A549 (cell line): ENCODE data around the gene UNC5C. TPM values are rescaled to one million over a fixed set of nuclear protein-coding genes. Genes with fewer than 3 reads are reported as not detected.

Source experiments
- ATAC-seq, 2 experiments: fragments of 200-7000 bp in 1 of 2; fragments of >200 bp in 1 of 2; cut with Nextera tagmentation in 1 of 2; cut with Tn5 transposase in 1 of 2; 3 replicates each; pipeline versions ENCODE4 v1.8.0 to v1.9.1; 2018 to 2020; ENCODE audit warnings: mild to moderate bottlenecking in 1 of 2, moderate library complexity in 1 of 2
- CTCF ChIA-PET: fragments of 300-600 bp; sonication (Branson Sonifier 250); formaldehyde crosslinking; extraction: SDS; loops from one replicate; lab custom pipeline; 2021; ENCODE audit warnings: antibody characterized with exemption, inconsistent platforms; lab: Yijun Ruan, JAX
- POLR2A ChIA-PET: fragments of 350-600 bp; formaldehyde crosslinking; extraction: SDS; loops from one replicate; lab custom pipeline; 2021; ENCODE audit warnings: antibody characterized with exemption, inconsistent platforms; lab: Yijun Ruan, JAX
- DNase-seq, 2 experiments: peaks; one replicate each; pipeline versions ENCODE4 v3.0.0 to v3.0.0-alpha.2; 2011 to 2016; ENCODE audit warnings: low read depth in 1 of 2, low spot score in 1 of 2
- FAIRE-seq: peaks from 2 replicates; lab custom pipeline; 2011; peaks lifted over from hg19 to GRCh38; lab: Jason Lieb, UNC
- H3K27ac ChIP-seq, 2 experiments: fragments of >200 bp; sonication (Bioruptor Twin); formaldehyde crosslinking; 3 replicates each; pipeline ENCODE4 v1.5.1; 2016 to 2017
- H3K4me1 ChIP-seq: fragments of >200 bp; sonication (Bioruptor Twin); formaldehyde crosslinking; 3 replicates; pipeline ENCODE4 v1.6.1; 2016
- H3K4me2 ChIP-seq: fragments of >200 bp; sonication (Bioruptor Twin); formaldehyde crosslinking; 3 replicates; pipeline ENCODE4 v1.6.1; 2016
- H3K4me3 ChIP-seq: fragments of >200 bp; sonication (Bioruptor Twin); formaldehyde crosslinking; 3 replicates; pipeline ENCODE4 v1.5.1; 2016
- H3K9me3 ChIP-seq: fragments of >200 bp; sonication (Bioruptor Twin); formaldehyde crosslinking; 3 replicates; pipeline ENCODE4 v1.6.1; 2016
- ATOH8 ChIP-seq: fragments of 250-450 bp; sonication (Bioruptor Pico); IDR thresholded peaks from 2 replicates; pipeline ENCODE4 v1.5.0; 2020; ENCODE audit warnings: low read depth, mild to moderate bottlenecking, moderate library complexity
- BHLHE40 ChIP-seq: IDR thresholded peaks from 2 replicates; pipeline ENCODE4 v1.6.1; 2012; ENCODE audit warnings: low read depth, low read length, inconsistent platforms
- CBX2 ChIP-seq: fragments of 200-600 bp; sonication (generic); IDR thresholded peaks from 2 replicates; pipeline ENCODE4 v1.6.1; 2016; ENCODE audit warnings: low read depth, mild to moderate bottlenecking, borderline replicate concordance
- CBX8 ChIP-seq: fragments of 200-600 bp; sonication (generic); IDR thresholded peaks from 2 replicates; pipeline ENCODE4 v1.6.1; 2016
- CHD4 ChIP-seq: fragments of 200-600 bp; sonication (generic); IDR thresholded peaks from 2 replicates; pipeline ENCODE4 v1.6.1; 2016; ENCODE audit warnings: antibody characterized with exemption, mild to moderate bottlenecking, borderline replicate concordance
- CTCF ChIP-seq: fragments of >200 bp; sonication (Bioruptor Twin); formaldehyde crosslinking; IDR thresholded peaks from 3 replicates; pipeline ENCODE4 v1.5.1; 2016
- EHF ChIP-seq: fragments of 250-450 bp; sonication (Bioruptor Pico); IDR thresholded peaks from 2 replicates; pipeline ENCODE4 v1.5.0; 2020; ENCODE audit warnings: mild to moderate bottlenecking
- ELK1 ChIP-seq: fragments of 150-350 bp; IDR thresholded peaks from 2 replicates; pipeline ENCODE4 v1.6.1; 2014; ENCODE audit warnings: low read depth, mild to moderate bottlenecking, low read length
- ESRRA ChIP-seq: fragments of 150-350 bp; IDR thresholded peaks from 2 replicates; pipeline ENCODE4 v1.6.1; 2014; ENCODE audit warnings: mild to moderate bottlenecking, low read length, borderline replicate concordance
- FOXS1 ChIP-seq: fragments of 250-450 bp; sonication (Bioruptor Pico); IDR thresholded peaks from 2 replicates; pipeline ENCODE4 v1.5.0; 2020; ENCODE audit warnings: mild to moderate bottlenecking, moderate library complexity
- HMGXB4 ChIP-seq: fragments of 250-450 bp; sonication (Bioruptor Pico); IDR thresholded peaks from 2 replicates; pipeline ENCODE4 v1.5.0; 2021; ENCODE audit warnings: mild to moderate bottlenecking, moderate library complexity, borderline replicate concordance
- HOXB5 ChIP-seq: fragments of 250-450 bp; sonication (Bioruptor Pico); IDR thresholded peaks from 2 replicates; pipeline ENCODE4 v1.5.0; 2020; ENCODE audit warnings: mild to moderate bottlenecking, moderate library complexity
- KDM1A ChIP-seq: fragments of 200-600 bp; sonication (generic); IDR thresholded peaks from 2 replicates; pipeline ENCODE4 v1.6.1; 2016; ENCODE audit warnings: low read depth, mild to moderate bottlenecking
- MAX ChIP-seq: IDR thresholded peaks from 2 replicates; pipeline ENCODE4 v1.6.1; 2012
- MAZ ChIP-seq: fragments of 150-350 bp; IDR thresholded peaks from 2 replicates; pipeline ENCODE4 v1.6.1; 2014; ENCODE audit warnings: antibody characterized with exemption, low read depth, low read length, borderline replicate concordance
- NR3C1 ChIP-seq: fragments of >200 bp; sonication (Bioruptor Twin); formaldehyde crosslinking; IDR thresholded peaks from 3 replicates; pipeline ENCODE4 v1.6.1; 2017
- PHF8 ChIP-seq: fragments of 200-600 bp; sonication (generic); IDR thresholded peaks from 2 replicates; pipeline ENCODE4 v1.6.1; 2016; ENCODE audit warnings: low read depth, mild to moderate bottlenecking, antibody characterized with exemption, moderate library complexity, borderline replicate concordance
- POLR2A ChIP-seq: IDR thresholded peaks from 2 replicates; pipeline ENCODE4 v1.6.1; 2012; ENCODE audit warnings: mild to moderate bottlenecking, low read length
- RAD21 ChIP-seq, 2 experiments: fragments of >200 bp in 1 of 2; sonication (Bioruptor Twin) in 1 of 2; formaldehyde crosslinking in 1 of 2; IDR thresholded peaks in 1 of 2; conservative IDR thresholded peaks in 1 of 2; 2 replicates in 1 of 2; 3 replicates in 1 of 2; pipeline ENCODE4 v1.6.1; 2012 to 2018; ENCODE audit warnings: inconsistent platforms in 1 of 2
- TP53 ChIP-seq: fragments of 250-450 bp; sonication (Bioruptor Pico); IDR thresholded peaks from 2 replicates; pipeline ENCODE4 v1.5.0; 2021; ENCODE audit warnings: mild to moderate bottlenecking, moderate library complexity
- ZNF302 ChIP-seq: fragments of 250-450 bp; sonication (Bioruptor Pico); IDR thresholded peaks from 2 replicates; pipeline ENCODE4 v1.9.0; 2021; ENCODE audit warnings: inconsistent platforms, mild to moderate bottlenecking, moderate library complexity
- ZSCAN20 ChIP-seq: fragments of 250-450 bp; sonication (Bioruptor Pico); IDR thresholded peaks from 2 replicates; pipeline ENCODE4 v1.8.0; 2022; ENCODE audit warnings: mild to moderate bottlenecking, moderate library complexity
- WGBS: methylation state at CpG from one replicate; pipeline ENCODE4 v1.1.6; 2017; ENCODE audit errors: missing lambda C conversion rate; 5-methylcytosine and 5-hydroxymethylcytosine counted together
- polyA plus RNA-seq, 4 experiments: library from polyadenylated mRNA; depleted of rRNA in 3 of 4; stranded (reverse); fragments of >200 nt; fragmentation: RNase III in 1 of 4; extraction: RNeasy Plus Mini Kit Qiagen cat#74134 plus additional on column Dnase treatment in 1 of 4; gene quantifications; 2 replicates in 3 of 4; 3 replicates in 1 of 4; pipeline ENCODE4 v1.2.3, GENCODE V29; 2011 to 2017

Gene UNC5C
- polyA plus RNA-seq, 2 of the 4 experiments (the other 2 are of a cell fraction), result 0.13 TPM; not detected in 1

GRCh38 chr4:95213366-95213765 lies 335.4 kb downstream of the UNC5C start:
- 90% methylated on average over 8 of the region's 8 CpGs for WGBS
- DNase-seq (no peak), ATAC-seq (no peak), FAIRE-seq (no peak)
- no peak overlapping the region for H3K27ac ChIP-seq
- no peak overlapping the region for H3K4me3 ChIP-seq
- ChIA-PET POLR2A (no interaction called here), CTCF (interaction anchor here (1.3 kb wide), 1 partner anchor 8 kb away, joined by 3 read pairs; no protein-coding TSS in a partner anchor)
- TF ChIP-seq ZNF302 (no peak), CTCF (no peak), ATOH8 (CRISPR knock-in tag) (no peak), EHF (CRISPR knock-in tag) (no peak), CHD4 (no peak)
- no peak overlapping the region for H3K4me2 ChIP-seq
- no peaks in the 10 kb centered on the region for H3K9me3 ChIP-seq
- no peaks in the 10 kb centered on the region for H3K4me1 ChIP-seq

GRCh38 chr4:95212692-95213091 lies 336.1 kb downstream of the UNC5C start:
- WGBS, result 89% methylated on average over 8 of the region's 8 CpGs
- ChIA-PET CTCF (no interaction called here), POLR2A (no interaction called here)
- no peak for DNase-seq
- no peak overlapping the region for H3K4me3 ChIP-seq
- H3K27ac ChIP-seq, result no peak overlapping the region
- H3K4me1 ChIP-seq, result no peaks in the 10 kb centered on the region
- TF ChIP-seq BHLHE40 (no peak), CBX8 (no peak), MAZ (no peak), CBX2 (no peak), POLR2A (no peak), ELK1 (no peak), ZNF302 (no peak), KDM1A (no peak)
- H3K9me3 ChIP-seq, result no peaks in the 10 kb centered on the region
- ATAC-seq, result no peak
- no peak overlapping the region for H3K4me2 ChIP-seq
- FAIRE-seq, result no peak

- no peak overlapping the region for H3K4me3 ChIP-seq
- H3K27ac ChIP-seq, result no peak overlapping the region
- ATAC-seq, result no peak
- no peak overlapping the region for H3K4me2 ChIP-seq
- 89% methylated on average over 1 of the region's 1 CpG for WGBS
- H3K4me1 ChIP-seq, result no peaks in the 10 kb centered on the region
- TF ChIP-seq PHF8 (no peak), ZSCAN20 (CRISPR knock-in tag) (no peak), RAD21 (conservative IDR thresholded peaks at IDR 0.05 in 1 of 2, IDR thresholded peaks at IDR 0.05 in 1 of 2) (no peak), TP53 (no peak), MAX (no peak), NR3C1 (no peak), FOXS1 (no peak), HMGXB4 (CRISPR knock-in tag) (no peak), HOXB5 (no peak), ESRRA (no peak)
- ChIA-PET CTCF (interaction anchor here (0.7 kb wide), 1 partner anchor 133 kb away, joined by 4 read pairs; no protein-coding TSS in a partner anchor), POLR2A (no interaction called here)
- no peak for DNase-seq
- H3K9me3 ChIP-seq, result no peaks in the 10 kb centered on the region
- no peak for FAIRE-seq
These were observed 338.8 kb downstream of the UNC5C start for GRCh38 chr4:95209927-95210326.
